OCI-LY3 (cell line): Measurements from ENCODE around the gene FBLN7.

Source experiments
- H2AFZ ChIP-seq: fragments of 200-600, 300-600 bp; shearing (Covaris generic); 2 replicates; pipeline ENCODE4 v1.6.0; 2014; ENCODE audit warnings: antibody characterized with exemption, low read depth, low read length
- H3K27ac ChIP-seq: fragments of 200-600, 300-600 bp; sonication (generic); 2 replicates; pipeline ENCODE4 v1.5.1; 2014; ENCODE audit warnings: mild to moderate bottlenecking, low read length, moderate library complexity, mixed read lengths
- H3K27me3 ChIP-seq: fragments of 200-600, 300-600 bp; sonication (generic); 2 replicates; pipeline ENCODE4 v1.6.1; 2014; ENCODE audit warnings: low read depth, low read length, mixed read lengths
- H3K36me3 ChIP-seq: fragments of 200-600, 300-600 bp; sonication (generic); replicated peaks from 2 replicates; pipeline ENCODE3; 2014; ENCODE audit warnings: low read depth, low read length, mixed read lengths
- H3K4me1 ChIP-seq: fragments of 300-600, 200-600 bp; sonication (generic); 2 replicates; pipeline ENCODE4 v1.6.1; 2014; ENCODE audit warnings: low read length, mixed read lengths
- H3K4me2 ChIP-seq: fragments of 200-600, 300-600 bp; sonication (generic); 2 replicates; pipeline ENCODE4 v1.6.1; 2014; ENCODE audit warnings: low read length, mixed read lengths
- H3K4me3 ChIP-seq: fragments of 300-600, 200-600 bp; sonication (generic); 2 replicates; pipeline ENCODE4 v1.5.1; 2014; ENCODE audit warnings: antibody characterized with exemption, mild to moderate bottlenecking, low read length, moderate library complexity
- H3K79me2 ChIP-seq: fragments of 300-600, 200-600 bp; shearing (Covaris generic); 2 replicates; pipeline ENCODE4 v1.6.1; 2014; ENCODE audit warnings: mild to moderate bottlenecking, low read length, mixed read lengths
- H3K9ac ChIP-seq: fragments of 300-600, 200-600 bp; shearing (Covaris generic); 2 replicates; pipeline ENCODE4 v1.6.0; 2014; ENCODE audit warnings: mild to moderate bottlenecking, low read length, moderate library complexity
- H3K9me3 ChIP-seq: fragments of 200-600, 300-600 bp; shearing (Covaris generic); 2 replicates; pipeline ENCODE4 v1.6.1; 2014; ENCODE audit warnings: low read length, mixed read lengths; ENCODE audit not compliant: insufficient read depth
- H4K20me1 ChIP-seq: fragments of 200-600, 300-600 bp; sonication (generic); 2 replicates; pipeline ENCODE4 v1.6.1; 2016; ENCODE audit warnings: low read length, mixed read lengths; ENCODE audit not compliant: insufficient read depth
- CTCF ChIP-seq: fragments of 200-600, 300-600 bp; sonication (generic); IDR thresholded peaks from 2 replicates; pipeline ENCODE4 v1.5.1; 2014; ENCODE audit warnings: antibody characterized with exemption, low read length, low read depth
- EZH2phosphoT487 ChIP-seq: fragments of 200-600 bp; shearing (Covaris generic); IDR thresholded peaks from 2 replicates; pipeline ENCODE4 v1.6.1; 2018; ENCODE audit warnings: antibody characterized with exemption, mixed run types, low read depth

FBLN7 gene

GRCh38 chr2:112197868-112198267, 59.7 kb downstream of the FBLN7 start:
- Histone ChIP-seq H4K20me1 (no peaks in the 10 kb centered on the region), H3K9me3 (no peaks in the 10 kb centered on the region), H3K4me3 (no peak overlapping the region), H3K9ac (no peak overlapping the region), H3K79me2 (no peaks in the 10 kb centered on the region), H3K27me3 (no peaks in the 10 kb centered on the region), H3K4me1 (no peaks in the 10 kb centered on the region), H3K27ac (no peak overlapping the region), H2AFZ (no peak overlapping the region), H3K36me3 (no peaks in the 10 kb centered on the region), H3K4me2 (no peak overlapping the region)
- no peak for TF ChIP-seq EZH2phosphoT487
- no peak for TF ChIP-seq CTCF

GRCh38 chr2:112198780-112199179, 60.6 kb downstream of the FBLN7 start:
- H3K9me3 ChIP-seq = 0 out of 2 replicates have a peak, but pooled peaks cover 4% of the 10 kb centered on the region

GRCh38 chr2:112199188-112199587, 61.0 kb downstream of the FBLN7 start:
- Histone ChIP-seq H3K4me3 (no peak overlapping the region), H3K9me3 (peaks cover 6% of the 10 kb centered on the region)

More at GRCh38 chr2:112198780-112199179, 60.6 kb downstream of the FBLN7 start:
- no peak overlapping the region for H3K27ac ChIP-seq
- no peak overlapping the region for H3K4me3 ChIP-seq
- H3K79me2 ChIP-seq = no peaks in the 10 kb centered on the region
- no peak overlapping the region for H2AFZ ChIP-seq
- no peaks in the 10 kb centered on the region for H3K27me3 ChIP-seq
- TF ChIP-seq CTCF (no peak), EZH2phosphoT487 (no peak)
- H3K4me2 ChIP-seq = no peak overlapping the region
- no peaks in the 10 kb centered on the region for H4K20me1 ChIP-seq
- H3K36me3 ChIP-seq = no peaks in the 10 kb centered on the region
- H3K9ac ChIP-seq = no peak overlapping the region
- H3K4me1 ChIP-seq = no peaks in the 10 kb centered on the region

More at GRCh38 chr2:112199188-112199587, 61.0 kb downstream of the FBLN7 start:
- Histone ChIP-seq H3K4me2 (no peak overlapping the region), H3K4me1 (no peaks in the 10 kb centered on the region), H3K9ac (no peak overlapping the region), H4K20me1 (no peaks in the 10 kb centered on the region), H2AFZ (no peak overlapping the region), H3K27me3 (no peaks in the 10 kb centered on the region), H3K27ac (no peak overlapping the region), H3K79me2 (no peaks in the 10 kb centered on the region), H3K36me3 (peaks cover 2% of the 10 kb centered on the region)
- TF ChIP-seq CTCF = no peak
- TF ChIP-seq EZH2phosphoT487 = no peak
